Retinal pigment epithelial cell (primary cell): Measurements from ENCODE around the gene CDHR5.
A peak's percentile ranks its signal among the peaks of the same experiment; 100 is the strongest.

Experiments used
- DNase-seq: peaks from one replicate; pipeline ENCODE4 v3.0.0-alpha.2; 2010; ENCODE audit warnings: low read depth
- H3K4me3 ChIP-seq: 2 replicates; pipeline ENCODE4 v1.5.1; 2011; ENCODE audit warnings: mild to moderate bottlenecking, low read length, control low read depth, moderate library complexity
- CTCF ChIP-seq: conservative IDR thresholded peaks from 2 replicates; pipeline ENCODE4 v1.5.1; 2011; ENCODE audit warnings: low read depth, low read length, control low read depth, inconsistent platforms

CDHR5 gene

GRCh38 chr11:601573-602245, 23.0 kb downstream of the CDHR5 start:
- no peak for TF ChIP-seq CTCF
- H3K4me3 ChIP-seq: no peak overlapping the region
- DNase-seq: no peak

GRCh38 chr11:598005-598680, 26.6 kb downstream of the CDHR5 start:
- H3K4me3 ChIP-seq: no peak overlapping the region
- TF ChIP-seq CTCF: no peak

GRCh38 chr11:597166-597725, 27.5 kb downstream of the CDHR5 start:
- peak; percentile 18 for TF ChIP-seq CTCF
- no peak for DNase-seq
- no peak overlapping the region for H3K4me3 ChIP-seq

More at GRCh38 chr11:598005-598680, 26.6 kb downstream of the CDHR5 start:
- no peak for DNase-seq

GRCh38 chr11:596374-596773, 28.4 kb downstream of the CDHR5 start:
- DNase-seq: no peak
- TF ChIP-seq CTCF: no peak
- H3K4me3 ChIP-seq: no peak overlapping the region

GRCh38 chr11:595400-595799, 29.4 kb downstream of the CDHR5 start:
- no peak for DNase-seq
- TF ChIP-seq CTCF: no peak
- H3K4me3 ChIP-seq: no peak overlapping the region

- DNase-seq: no peak
- TF ChIP-seq CTCF: no peak
- no peak overlapping the region for H3K4me3 ChIP-seq
Observed at GRCh38 chr11:593347-593746, 31.4 kb downstream of the CDHR5 start.

GRCh38 chr11:592918-593317, 31.8 kb downstream of the CDHR5 start:
- DNase-seq: no peak
- no peak overlapping the region for H3K4me3 ChIP-seq
- no peak for TF ChIP-seq CTCF
